ENCODE data around the gene ZW10.

The ZW10 gene

GRCh38 chr11:113698515-113698914 lies 75.0 kb downstream of the ZW10 start:
- Histone ChIP-seq H3K27me3 (ENCODE audit: insufficient read depth, poor library complexity, severe bottlenecking) (no peaks in the 10 kb centered on the region), H3K4me3 (replicated peaks; ENCODE audit: insufficient read depth, low read length) (no peak overlapping the region), H3K27ac (replicated peaks) (no peak overlapping the region)
- TF ChIP-seq POLR2AphosphoS5 (IDR thresholded peaks at IDR 0.05; ENCODE audit: low read depth): no peak
- no peak for TF ChIP-seq CTCF (IDR thresholded peaks at IDR 0.05; ENCODE audit: insufficient read depth, low read length)
- no peak for TF ChIP-seq REST (IDR thresholded peaks at IDR 0.05; ENCODE audit: insufficient replicate concordance, low read depth)
- TF ChIP-seq SPI1 (IDR thresholded peaks at IDR 0.05; ENCODE audit: borderline replicate concordance, low read depth): no peak
- TF ChIP-seq GABPA (IDR thresholded peaks at IDR 0.05; ENCODE audit: low read depth): no peak
- DNase-seq (ENCODE audit: low read depth in 1 of 2, low spot score in 1 of 2): no peak

- Histone ChIP-seq H3K27ac (replicated peaks) (no peak overlapping the region), H3K27me3 (ENCODE audit: insufficient read depth, poor library complexity, severe bottlenecking) (no peaks in the 10 kb centered on the region), H3K4me3 (replicated peaks; ENCODE audit: insufficient read depth, low read length) (no peak overlapping the region)
- no peak for TF ChIP-seq REST (IDR thresholded peaks at IDR 0.05; ENCODE audit: insufficient replicate concordance, low read depth)
- TF ChIP-seq POLR2AphosphoS5 (IDR thresholded peaks at IDR 0.05; ENCODE audit: low read depth): no peak
- no peak for TF ChIP-seq CTCF (IDR thresholded peaks at IDR 0.05; ENCODE audit: insufficient read depth, low read length)
- TF ChIP-seq GABPA (IDR thresholded peaks at IDR 0.05; ENCODE audit: low read depth): no peak
- TF ChIP-seq SPI1 (IDR thresholded peaks at IDR 0.05; ENCODE audit: borderline replicate concordance, low read depth): no peak
- DNase-seq (ENCODE audit: low read depth in 1 of 2, low spot score in 1 of 2): no peak
Measured at GRCh38 chr11:113697756-113698407, 75.6 kb downstream of the ZW10 start.

DNA sequence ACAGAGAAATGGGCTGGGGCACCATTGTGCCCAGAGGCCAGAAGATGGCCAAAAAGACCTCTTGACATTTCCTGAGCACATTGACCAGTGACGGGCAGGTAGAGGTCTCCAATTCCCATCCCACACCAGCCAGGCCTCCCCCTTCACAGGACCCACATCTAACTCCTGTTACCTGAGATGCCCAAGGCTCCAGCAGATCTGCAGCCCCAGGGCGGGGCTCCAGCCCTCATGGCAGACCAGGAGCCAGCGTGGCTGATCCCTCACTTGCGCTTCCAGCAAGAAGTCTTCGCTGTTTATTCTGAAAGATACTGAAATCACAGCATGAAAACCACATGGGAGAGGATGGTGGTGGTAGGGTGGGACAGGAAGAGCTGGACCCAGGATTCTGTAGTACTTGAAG lies 76.4 kb downstream of the ZW10 start:
- DNase-seq (ENCODE audit: low read depth in 1 of 2, low spot score in 1 of 2): no peak
- TF ChIP-seq REST (IDR thresholded peaks at IDR 0.05; ENCODE audit: insufficient replicate concordance, low read depth): no peak
- TF ChIP-seq SPI1 (IDR thresholded peaks at IDR 0.05; ENCODE audit: borderline replicate concordance, low read depth): no peak
- no peak for TF ChIP-seq GABPA (IDR thresholded peaks at IDR 0.05; ENCODE audit: low read depth)
- no peak for TF ChIP-seq CTCF (IDR thresholded peaks at IDR 0.05; ENCODE audit: insufficient read depth, low read length)
- TF ChIP-seq POLR2AphosphoS5 (IDR thresholded peaks at IDR 0.05; ENCODE audit: low read depth): no peak
- Histone ChIP-seq H3K27me3 (ENCODE audit: insufficient read depth, poor library complexity, severe bottlenecking) (no peaks in the 10 kb centered on the region), H3K27ac (replicated peaks) (no peak overlapping the region), H3K4me3 (replicated peaks; ENCODE audit: insufficient read depth, low read length) (no peak overlapping the region)
